HepG2 (cell line): Measurements from ENCODE around the gene GDNF. TPM values are rescaled to one million over a fixed set of nuclear protein-coding genes. Genes with fewer than 3 reads are reported as not detected.

Source experiments
- ARID5B ChIP-seq: IDR thresholded peaks from 2 replicates; pipeline ENCODE4 v1.4.0; 2020; ENCODE audit warnings: mild to moderate bottlenecking, missing genetic modification reagents
- E2F1 ChIP-seq: sonication (generic); formaldehyde crosslinking; IDR thresholded peaks from 2 replicates; pipeline ENCODE4 v1.5.0; 2020; ENCODE audit warnings: missing genetic modification reagents
- FOXM1 ChIP-seq: sonication (generic); formaldehyde crosslinking; IDR thresholded peaks from 2 replicates; pipeline ENCODE4 v1.5.0; 2020; ENCODE audit warnings: missing genetic modification reagents
- HDAC1 ChIP-seq: sonication (generic); formaldehyde crosslinking; IDR thresholded peaks from 2 replicates; pipeline ENCODE4 v1.5.1; 2020; ENCODE audit warnings: mild to moderate bottlenecking, missing genetic modification reagents
- HES4 ChIP-seq: sonication (generic); formaldehyde crosslinking; IDR thresholded peaks from 2 replicates; pipeline ENCODE4 v1.9.0; 2021; ENCODE audit warnings: mild to moderate bottlenecking, missing genetic modification reagents, borderline replicate concordance
- HNF1A ChIP-seq, 2 experiments: sonication (generic) in 1 of 2; formaldehyde crosslinking in 1 of 2; IDR thresholded peaks; 2 replicates each; pipeline versions ENCODE4 v1.4.0 to v1.6.1; 2016 to 2020; ENCODE audit warnings: borderline replicate concordance in 1 of 2, low read depth in 1 of 2, mild to moderate bottlenecking in 1 of 2, missing genetic modification reagents in 1 of 2
- HOXA3 ChIP-seq: sonication (generic); formaldehyde crosslinking; IDR thresholded peaks from 2 replicates; pipeline ENCODE4 v1.5.0; 2020; ENCODE audit warnings: missing genetic modification reagents
- MBD4 ChIP-seq: IDR thresholded peaks from 2 replicates; pipeline ENCODE4 v1.6.1; 2012; ENCODE audit warnings: low read length, inconsistent platforms, borderline replicate concordance
- NFE2L1 ChIP-seq: sonication (generic); formaldehyde crosslinking; IDR thresholded peaks from 2 replicates; pipeline ENCODE4 v1.4.0; 2020; ENCODE audit warnings: missing genetic modification reagents, mild to moderate bottlenecking, borderline replicate concordance
- PAWR ChIP-seq: sonication (generic); formaldehyde crosslinking; IDR thresholded peaks from 2 replicates; pipeline ENCODE4 v1.4.0; 2020; ENCODE audit warnings: missing genetic modification reagents, mild to moderate bottlenecking, borderline replicate concordance
- PRMT3 ChIP-seq: sonication (generic); formaldehyde crosslinking; IDR thresholded peaks from 2 replicates; pipeline ENCODE4 v1.8.1; 2022; ENCODE audit warnings: low read depth, mild to moderate bottlenecking, moderate library complexity, missing genetic modification reagents, borderline replicate concordance
- ZNF263 ChIP-seq: sonication (generic); formaldehyde crosslinking; IDR thresholded peaks from 2 replicates; pipeline ENCODE4 v1.4.0; 2020; ENCODE audit warnings: missing genetic modification reagents
- ZNF503 ChIP-seq: sonication (generic); formaldehyde crosslinking; IDR thresholded peaks from 2 replicates; pipeline ENCODE4 v1.4.0; 2020; ENCODE audit warnings: missing genetic modification reagents
- ZNF891 ChIP-seq: sonication (generic); formaldehyde crosslinking; IDR thresholded peaks from 2 replicates; pipeline ENCODE4 v1.5.0; 2020; ENCODE audit warnings: mild to moderate bottlenecking, missing genetic modification reagents
- polyA plus RNA-seq, 8 experiments: library from polyadenylated mRNA; depleted of rRNA in 3 of 8; stranded (reverse) in 7 of 8; unstranded in 1 of 8; fragments of >200 nt; fragmentation: Illumina TruSeq in 4 of 8; extraction: Trizol in 4 of 8; gene quantifications; 2 replicates each; pipeline versions ENCODE4 v1.2.1 to v1.2.3, GENCODE V29; 2011 to 2016; ENCODE audit warnings: low read depth in 4 of 8, missing spikeins in 1 of 8, mixed read lengths in 1 of 8; ENCODE audit not compliant: insufficient read depth in 1 of 8
- total RNA-seq, 5 experiments: library from RNA; depleted of rRNA; stranded (reverse); fragments of >200 nt; fragmentation: Illumina TruSeq; extraction: Trizol; gene quantifications; 2 replicates each; pipeline ENCODE4 v1.2.3, GENCODE V29; 2016; ENCODE audit warnings: low read depth in 1 of 5

GDNF gene
- total and polyA plus RNA-seq, 2 of the 13 experiments (the other 11 are each of a cell fraction or from before 2014, with no cell fraction given), result 0.24 to 0.46 TPM

- TF ChIP-seq PAWR (CRISPR knock-in tag) (no peak), PRMT3 (CRISPR knock-in tag) (0 out of 2 replicates have a peak, but pooled peaks have one; percentile 52), FOXM1 (CRISPR knock-in tag) (no peak), HES4 (peak; percentile 84), HOXA3 (CRISPR knock-in tag) (peak; percentile 48), ZNF263 (CRISPR knock-in tag) (0 out of 2 replicates have a peak, but pooled peaks have one; percentile 38), ZNF891 (peak; percentile 79; the same call in 1 of the 2 replicates), E2F1 (peak; percentile 75), HDAC1 (CRISPR knock-in tag) (no peak), MBD4 (no peak), NFE2L1 (no peak), HNF1A (IDR thresholded peaks at IDR 0.05; ENCODE audit: low read depth) (no peak), HNF1A (CRISPR knock-in tag; IDR thresholded peaks at IDR 0.05; ENCODE audit: borderline replicate concordance) (no peak), ARID5B (no peak; the same call in 1 of the 2 replicates), ZNF503 (CRISPR knock-in tag) (peak; percentile 25; the same call in 1 of the 2 replicates)
These were observed 503 bp upstream of the GDNF start (continued) for GRCh38 chr5:37840053-37841034.
